Keratinocyte (primary cell): ENCODE measurements around the gene EIF6.

Experiments used
- CTCF ChIP-seq, 3 experiments: IDR thresholded peaks in 1 of 3; conservative IDR thresholded peaks in 1 of 3; optimal IDR thresholded peaks in 1 of 3; 2 replicates in 2 of 3; 3 replicates in 1 of 3; pipeline versions ENCODE3 to v1.5.1; 2011; ENCODE audit warnings: low read length in 3 of 3, mild to moderate bottlenecking in 3 of 3, moderate library complexity in 2 of 3, control low read depth in 1 of 3, inconsistent platforms in 1 of 3; ENCODE audit not compliant: insufficient read depth in 2 of 3; ENCODE audit errors: extremely low read depth in 1 of 3
- EZH2 ChIP-seq: IDR thresholded peaks from one replicate; pipeline ENCODE4 v1.6.1; 2012; ENCODE audit warnings: inconsistent platforms, mild to moderate bottlenecking, low read length, moderate library complexity

GRCh38 chr20:35328095-35328685 lies 43.6 kb upstream of the EIF6 start:
- TF ChIP-seq CTCF (optimal IDR thresholded peaks at IDR 0.05 in 1 of 3, IDR thresholded peaks at IDR 0.05 in 1 of 3, conservative IDR thresholded peaks at IDR 0.05 in 1 of 3; ENCODE audit: extremely low read depth in 1 of 3, insufficient read depth in 2 of 3, low read length in 3 of 3): no peak
- TF ChIP-seq EZH2: no peak
